Neuronal stem cell (in vitro differentiated cells): ENCODE results near the gene TRIM63.

ENCODE experiments used
- DNase-seq: peaks from one replicate; pipeline ENCODE4 v3.0.0-alpha.2; 2013; ENCODE audit warnings: low spot score
- H2AFZ ChIP-seq: one replicate; pipeline ENCODE4 v1.6.1; 2013; ENCODE audit warnings: mild to moderate bottlenecking, low read length, inconsistent platforms
- H2AK5ac ChIP-seq: 2 replicates; pipeline ENCODE4 v1.6.1; 2013; ENCODE audit warnings: low read depth, mild to moderate bottlenecking, inconsistent platforms, low read length, moderate library complexity, mixed read lengths
- H2BK120ac ChIP-seq: 2 replicates; pipeline ENCODE4 v1.6.1; 2013; ENCODE audit warnings: low read depth, mild to moderate bottlenecking, inconsistent platforms, low read length, moderate library complexity, mixed read lengths
- H2BK12ac ChIP-seq: one replicate; pipeline ENCODE4 v1.6.1; 2013; ENCODE audit warnings: low read length, inconsistent platforms
- H2BK15ac ChIP-seq: 2 replicates; pipeline ENCODE4 v1.6.1; 2013; ENCODE audit warnings: mild to moderate bottlenecking, low read length, inconsistent platforms, mixed read lengths
- H2BK5ac ChIP-seq: one replicate; pipeline ENCODE4 v1.6.1; 2013; ENCODE audit warnings: inconsistent platforms, mild to moderate bottlenecking, low read length, moderate library complexity
- H3K14ac ChIP-seq: one replicate; pipeline ENCODE4 v1.6.1; 2013; ENCODE audit warnings: low read length, inconsistent platforms
- H3K18ac ChIP-seq: 2 replicates; pipeline ENCODE4 v1.6.1; 2013; ENCODE audit warnings: low read length, inconsistent platforms
- H3K23ac ChIP-seq: 2 replicates; pipeline ENCODE4 v1.6.1; 2013; ENCODE audit warnings: low read depth, mild to moderate bottlenecking, mixed read lengths, low read length, inconsistent platforms; ENCODE audit not compliant: poor library complexity
- H3K27ac ChIP-seq: replicated peaks from 3 replicates; pipeline ENCODE4 v1.5.1; 2013; ENCODE audit warnings: low read length, inconsistent platforms
- H3K27me3 ChIP-seq, 3 experiments: 2 replicates each; pipeline ENCODE4 v1.6.1; 2013; ENCODE audit warnings: low read length in 3 of 3, mild to moderate bottlenecking in 2 of 3, inconsistent platforms in 1 of 3, low read depth in 1 of 3, mixed read lengths in 1 of 3, moderate library complexity in 1 of 3; ENCODE audit not compliant: control insufficient read depth in 3 of 3, insufficient read depth in 3 of 3
- H3K36me3 ChIP-seq, 2 donors: replicated peaks in 1 of 2; 2 replicates each; pipeline ENCODE4 v1.6.1; 2013; ENCODE audit warnings: low read length in 2 of 2; ENCODE audit not compliant: control insufficient read depth in 2 of 2, insufficient read depth in 2 of 2
- H3K4ac ChIP-seq: 2 replicates; pipeline ENCODE4 v1.6.1; 2013; ENCODE audit warnings: inconsistent platforms, mild to moderate bottlenecking, low read length, moderate library complexity
- H3K4me1 ChIP-seq, 2 donors: 1 replicate in 1 of 2; 2 replicates in 1 of 2; pipeline ENCODE4 v1.6.1; 2013; ENCODE audit warnings: low read length in 2 of 2, low read depth in 1 of 2; ENCODE audit not compliant: control insufficient read depth in 2 of 2, insufficient read depth in 1 of 2
- H3K4me2 ChIP-seq: one replicate; pipeline ENCODE4 v1.6.1; 2013; ENCODE audit warnings: mild to moderate bottlenecking, low read length, inconsistent platforms; ENCODE audit not compliant: insufficient read depth, poor library complexity, severe bottlenecking
- H3K4me3 ChIP-seq, 2 donors: 2 replicates each; pipeline ENCODE4 v1.5.1; 2013; ENCODE audit warnings: low read length in 2 of 2, mild to moderate bottlenecking in 2 of 2, inconsistent platforms in 1 of 2, moderate library complexity in 1 of 2
- H3K79me1 ChIP-seq: one replicate; pipeline ENCODE4 v1.6.1; 2013; ENCODE audit warnings: low read depth, mild to moderate bottlenecking, inconsistent platforms, low read length, moderate library complexity
- H3K9ac ChIP-seq: one replicate; pipeline ENCODE4 v1.6.1; 2013; ENCODE audit warnings: mild to moderate bottlenecking, low read depth, low read length, inconsistent platforms; ENCODE audit not compliant: poor library complexity
- H3K9me3 ChIP-seq, 2 donors: replicated peaks in 1 of 2; 2 replicates each; pipeline versions ENCODE3 to v1.6.1; 2013; ENCODE audit warnings: low read length in 2 of 2, mild to moderate bottlenecking in 2 of 2, inconsistent platforms in 1 of 2, low read depth in 1 of 2, mixed read lengths in 1 of 2, moderate library complexity in 1 of 2; ENCODE audit not compliant: control insufficient read depth in 2 of 2, insufficient read depth in 1 of 2
- H4K8ac ChIP-seq: one replicate; pipeline ENCODE4 v1.6.1; 2013; ENCODE audit warnings: low read depth, mild to moderate bottlenecking, inconsistent platforms, low read length, moderate library complexity
- H4K91ac ChIP-seq: one replicate; pipeline ENCODE4 v1.6.1; 2013; ENCODE audit warnings: low read length, low read depth, mild to moderate bottlenecking, inconsistent platforms; ENCODE audit not compliant: poor library complexity
- WGBS, 2 donors: extraction: QIAGEN DNeasy Blood & Tissue Kit; methylation state at CpG; one replicate each; pipeline ENCODE4 v1.1.7; 2013; ENCODE audit warnings: missing lambda C conversion rate in 2 of 2, mixed read lengths in 1 of 2; ENCODE audit not compliant: insufficient read length in 2 of 2, insufficient replicate concordance in 1 of 2; ENCODE audit errors: extremely low coverage in 2 of 2; 5-methylcytosine and 5-hydroxymethylcytosine counted together

Gene TRIM63

GRCh38 chr1:26025060-26025459, 42.4 kb downstream of the TRIM63 start:
- Histone ChIP-seq H3K9ac (no peak overlapping the region), H3K4me3 (no peak overlapping the region), H3K18ac (no peak overlapping the region), H2AFZ (no peak overlapping the region), H3K36me3 (no peaks in the 10 kb centered on the region), H3K4ac (no peak overlapping the region), H3K27me3 (peaks cover 0 to 8% (median 0%) of the 10 kb centered on the region in 3 experiments), H2AK5ac (no peak overlapping the region), H2BK5ac (no peak overlapping the region), H3K4me1 (peaks cover 7 to 21% of the 10 kb centered on the region in 2 donors), H3K27ac (no peak overlapping the region), H3K4me2 (no peak overlapping the region), H3K9me3 (no peaks in the 10 kb centered on the region), H3K14ac (no peak overlapping the region), H4K8ac (no peak overlapping the region), H2BK15ac (no peak overlapping the region), H2BK120ac (no peak overlapping the region), H4K91ac (no peak overlapping the region), H3K79me1 (no peaks in the 10 kb centered on the region), H3K23ac (no peak overlapping the region), H2BK12ac (no peak overlapping the region)
- WGBS, 2 donors = no CpG with 5 or more reads among the region's 5 CpGs
- DNase-seq = no peak

- Histone ChIP-seq H3K27ac (no peak overlapping the region), H4K91ac (no peak overlapping the region), H3K4me3 (no peak overlapping the region), H3K36me3 (no peaks in the 10 kb centered on the region), H2BK120ac (no peak overlapping the region), H2AFZ (no peak overlapping the region), H3K14ac (no peak overlapping the region), H3K4ac (no peak overlapping the region), H2BK5ac (no peak overlapping the region), H3K4me2 (no peak overlapping the region), H3K79me1 (no peaks in the 10 kb centered on the region), H3K18ac (no peak overlapping the region), H2BK15ac (no peak overlapping the region), H4K8ac (no peak overlapping the region), H3K23ac (no peak overlapping the region), H2AK5ac (no peak overlapping the region), H2BK12ac (no peak overlapping the region), H3K4me1 (peaks cover 7 to 28% of the 10 kb centered on the region in 2 donors), H3K9ac (no peak overlapping the region), H3K27me3 (peaks cover 0 to 8% (median 0%) of the 10 kb centered on the region in 3 experiments), H3K9me3 (no peaks in the 10 kb centered on the region)
- no CpG with 5 or more reads among the region's 5 CpGs for WGBS, 2 donors
- DNase-seq = no peak
Measured at GRCh38 chr1:26023826-26024225, 43.6 kb downstream of the TRIM63 start.

GRCh38 chr1:26023009-26023408, 44.4 kb downstream of the TRIM63 start:
- Histone ChIP-seq H2BK15ac (peak overlapping the region; percentile 12), H3K27ac (no peak overlapping the region), H2AK5ac (peak overlapping the region; percentile 36), H3K4me3 (no peak overlapping the region), H2BK5ac (no peak overlapping the region), H4K91ac (no peak overlapping the region), H3K14ac (no peak overlapping the region), H3K23ac (peak overlapping the region; percentile 23), H3K4me2 (no peak overlapping the region), H2AFZ (no peak overlapping the region), H3K4me1 (peaks cover 7 to 33% of the 10 kb centered on the region in 2 donors), H3K79me1 (no peaks in the 10 kb centered on the region), H3K18ac (peak overlapping the region; percentile 54), H2BK120ac (no peak overlapping the region), H3K27me3 (peaks cover 0 to 8% (median 0%) of the 10 kb centered on the region in 3 experiments), H2BK12ac (no peak overlapping the region), H3K9me3 (no peaks in the 10 kb centered on the region), H3K4ac (no peak overlapping the region), H3K36me3 (no peaks in the 10 kb centered on the region), H3K9ac (no peak overlapping the region), H4K8ac (no peak overlapping the region)
- WGBS, 2 donors = no CpG with 5 or more reads among the region's 13 CpGs
- DNase-seq = no peak

- no peak overlapping the region for H3K14ac ChIP-seq
Measured at GRCh38 chr1:26022404-26022779, 45.0 kb downstream of the TRIM63 start.

More at GRCh38 chr1:26022404-26022779, 45.0 kb downstream of the TRIM63 start:
- H4K91ac ChIP-seq = no peak overlapping the region
- no peaks in the 10 kb centered on the region for H3K36me3 ChIP-seq
- H3K4me3 ChIP-seq = peak overlapping the region; percentile 22 to 57
- peak overlapping the region; percentile 36 for H2AK5ac ChIP-seq
- H2BK5ac ChIP-seq = peak overlapping the region; percentile 40
- H3K4me2 ChIP-seq = no peak overlapping the region
- H2BK120ac ChIP-seq = no peak overlapping the region
- H2BK12ac ChIP-seq = no peak overlapping the region
- no peak overlapping the region for H2AFZ ChIP-seq
- no peak overlapping the region for H3K4ac ChIP-seq
- no peaks in the 10 kb centered on the region for H3K9me3 ChIP-seq
- H2BK15ac ChIP-seq = peak overlapping the region; percentile 12
- H3K4me1 ChIP-seq = peaks cover 8 to 37% of the 10 kb centered on the region in 2 donors
- no peak overlapping the region for H4K8ac ChIP-seq
- no CpG with 5 or more reads among the region's 8 CpGs for WGBS, 2 donors
- H3K79me1 ChIP-seq = no peaks in the 10 kb centered on the region
- H3K18ac ChIP-seq = no peak overlapping the region
- no peak for DNase-seq
- peaks cover 0 to 8% (median 0%) of the 10 kb centered on the region in 3 experiments for H3K27me3 ChIP-seq
- H3K23ac ChIP-seq = no peak overlapping the region
- no peak overlapping the region for H3K27ac ChIP-seq
- H3K9ac ChIP-seq = peak overlapping the region; percentile 89
